ENCODE data around the gene PCDHGA1. TPM values are rescaled to one million over a fixed set of nuclear protein-coding genes. Genes with fewer than 3 reads are reported as not detected.
"Not testable (repeated sequence)": the region's sequence is repeated elsewhere in the genome, so short reads cannot be mapped to it uniquely, and the experiment has no call there.

The PCDHGA1 gene
- total and polyA plus RNA-seq, 12 donors, result 0.09 to 0.96 (median 0.30) TPM

GRCh38 chr5:141320225-141321169 is 9.8 kb upstream of the PCDHGA1 start, which contains the start of gene TAF7:
TAF7 (minus strand) TSS chr5:141320784; CDS start chr5:141320044, 740 bp downstream.
- peaks cover 11 to 55% (median 17%) of the 10 kb centered on the region in 3 donors for H3K9me3 ChIP-seq (replicated peaks in 1 of 3)
- TF ChIP-seq, protein P1, sequence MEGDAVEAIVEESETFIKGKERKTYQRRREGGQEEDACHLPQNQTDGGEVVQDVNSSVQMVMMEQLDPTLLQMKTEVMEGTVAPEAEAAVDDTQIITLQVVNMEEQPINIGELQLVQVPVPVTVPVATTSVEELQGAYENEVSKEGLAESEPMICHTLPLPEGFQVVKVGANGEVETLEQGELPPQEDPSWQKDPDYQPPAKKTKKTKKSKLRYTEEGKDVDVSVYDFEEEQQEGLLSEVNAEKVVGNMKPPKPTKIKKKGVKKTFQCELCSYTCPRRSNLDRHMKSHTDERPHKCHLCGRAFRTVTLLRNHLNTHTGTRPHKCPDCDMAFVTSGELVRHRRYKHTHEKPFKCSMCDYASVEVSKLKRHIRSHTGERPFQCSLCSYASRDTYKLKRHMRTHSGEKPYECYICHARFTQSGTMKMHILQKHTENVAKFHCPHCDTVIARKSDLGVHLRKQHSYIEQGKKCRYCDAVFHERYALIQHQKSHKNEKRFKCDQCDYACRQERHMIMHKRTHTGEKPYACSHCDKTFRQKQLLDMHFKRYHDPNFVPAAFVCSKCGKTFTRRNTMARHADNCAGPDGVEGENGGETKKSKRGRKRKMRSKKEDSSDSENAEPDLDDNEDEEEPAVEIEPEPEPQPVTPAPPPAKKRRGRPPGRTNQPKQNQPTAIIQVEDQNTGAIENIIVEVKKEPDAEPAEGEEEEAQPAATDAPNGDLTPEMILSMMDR (IDR thresholded peaks at IDR 0.05), result peak; percentile 56 to 84 (median 71)
- peak; percentile 91 to 92 for TF ChIP-seq POLR2A (IDR thresholded peaks at IDR 0.05)
- WGBS, 4 donors, result 1 to 5% (median 2%) methylated on average over 43 to 67 of the region's 67 CpGs
- no peaks in the 10 kb centered on the region for H3K36me3 ChIP-seq (replicated peaks in 1 of 2)
- intact Hi-C loops (cut with DNase I), result no loop called here
- H3K4me1 ChIP-seq (replicated peaks in 1 of 2), result peaks cover 0 to 9% of the 10 kb centered on the region in 2 donors
- peak within 1 kb of the TSS; percentile 13 to 79 (median 67) for H3K4me3 ChIP-seq
- DNase-seq, result peak; percentile 86 to 93 (median 89)
- H3K27ac ChIP-seq, result peak within 1 kb of the TSS; percentile 77 to 96 (median 89)
- no peaks in the 10 kb centered on the region for H3K27me3 ChIP-seq

GRCh38 chr5:141322261-141322660 is 8.1 kb upstream of the PCDHGA1 start:
- no peaks in the 10 kb centered on the region for H3K27me3 ChIP-seq
- H3K4me3 ChIP-seq, result no peak overlapping the region
- peaks cover 0 to 9% of the 10 kb centered on the region in 2 donors for H3K4me1 ChIP-seq (replicated peaks in 1 of 2)
- WGBS, 4 donors, result 87 to 94% (median 92%) methylated on average over 3 of the region's 3 CpGs
- H3K36me3 ChIP-seq (replicated peaks in 1 of 2), result no peaks in the 10 kb centered on the region
- intact Hi-C loops (cut with DNase I), result no loop called here
- H3K9me3 ChIP-seq (replicated peaks in 1 of 3), result peaks cover 8 to 39% (median 14%) of the 10 kb centered on the region in 3 donors
- TF ChIP-seq, protein P1 (IDR thresholded peaks at IDR 0.05), result no peak
- no peak for TF ChIP-seq POLR2A (IDR thresholded peaks at IDR 0.05)
- no peak for DNase-seq
- H3K27ac ChIP-seq, result no peak overlapping the region

GRCh38 chr5:141326088-141326854 is 4.0 kb upstream of the PCDHGA1 start:
- H3K4me3 ChIP-seq, result no peak overlapping the region
- DNase-seq, result peak in 2 of 7 donors; percentile 5 to 60
- intact Hi-C loops (cut with DNase I), result no loop called here
- H3K36me3 ChIP-seq (replicated peaks in 1 of 2), result no peaks in the 10 kb centered on the region
- TF ChIP-seq, protein P1 (IDR thresholded peaks at IDR 0.05), result no peak
- TF ChIP-seq POLR2A (IDR thresholded peaks at IDR 0.05), result no peak
- 8 to 19% (median 13%) methylated on average over 23 to 27 of the region's 27 CpGs for WGBS, 4 donors
- no peaks in the 10 kb centered on the region for H3K27me3 ChIP-seq
- no peaks in the 10 kb centered on the region for H3K4me1 ChIP-seq (replicated peaks in 1 of 2)
- peaks cover 0 to 8% (median 0%) of the 10 kb centered on the region in 3 donors for H3K9me3 ChIP-seq (replicated peaks in 1 of 3)
- H3K27ac ChIP-seq, result no peak overlapping the region

DNA sequence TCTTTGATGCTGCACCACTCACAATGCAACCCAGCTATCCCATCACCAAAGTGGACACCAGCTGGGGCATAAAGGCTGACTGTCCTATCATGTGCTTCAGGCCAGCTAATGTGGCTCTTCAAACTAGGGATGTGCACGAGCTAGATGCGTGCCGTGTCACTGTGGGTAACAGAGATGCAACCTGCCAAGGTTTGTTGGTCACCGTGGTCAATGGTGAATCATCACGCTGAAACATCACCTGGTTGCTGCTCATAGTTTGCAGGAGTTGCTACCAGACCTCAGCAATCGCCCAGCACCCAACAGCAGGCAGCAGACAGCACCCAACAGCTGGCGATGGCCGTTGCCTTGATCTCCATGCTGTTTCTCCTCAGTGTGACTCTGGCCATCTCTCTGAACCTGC is 2.1 kb upstream of the PCDHGA1 start:
- no peak for TF ChIP-seq POLR2A (IDR thresholded peaks at IDR 0.05)
- TF ChIP-seq, protein P1 (IDR thresholded peaks at IDR 0.05), result no peak
- WGBS, 4 donors, result 75 to 100% (median 79%) methylated on average over 1 to 8 of the region's 8 CpGs
- intact Hi-C loops (cut with DNase I), result no loop called here

DNA sequence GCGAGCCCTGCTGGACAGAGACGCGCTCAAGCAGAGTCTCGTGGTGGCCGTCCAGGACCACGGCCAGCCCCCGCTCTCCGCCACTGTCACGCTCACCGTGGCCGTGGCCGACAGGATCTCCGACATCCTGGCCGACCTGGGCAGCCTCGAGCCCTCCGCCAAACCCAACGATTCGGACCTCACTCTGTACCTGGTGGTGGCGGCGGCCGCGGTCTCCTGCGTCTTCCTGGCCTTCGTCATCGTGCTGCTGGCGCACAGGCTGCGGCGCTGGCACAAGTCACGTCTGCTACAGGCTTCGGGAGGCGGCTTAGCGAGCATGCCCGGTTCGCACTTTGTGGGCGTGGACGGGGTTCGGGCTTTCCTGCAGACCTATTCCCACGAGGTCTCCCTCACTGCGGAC is 2.3 kb downstream of the PCDHGA1 start:
- H3K9me3 ChIP-seq (replicated peaks in 1 of 3); H3K27me3 ChIP-seq; H3K36me3 ChIP-seq (replicated peaks in 1 of 2); intact Hi-C loops (cut with DNase I); H3K4me3 ChIP-seq; H3K27ac ChIP-seq; DNase-seq; H3K4me1 ChIP-seq (replicated peaks in 1 of 2): not testable (repeated sequence)
- WGBS, 4 donors, result 19 to 58% (median 33%) methylated on average over 4 to 39 of the region's 39 CpGs

More for the DNA sequence above, 2.1 kb upstream of the PCDHGA1 start:
- no peak for DNase-seq
- no peaks in the 10 kb centered on the region for H3K4me1 ChIP-seq (replicated peaks in 1 of 2)
- H3K4me3 ChIP-seq, result no peak overlapping the region
- no peaks in the 10 kb centered on the region for H3K36me3 ChIP-seq (replicated peaks in 1 of 2)
- peaks cover 0 to 4% (median 0%) of the 10 kb centered on the region in 3 donors for H3K9me3 ChIP-seq (replicated peaks in 1 of 3)
- H3K27me3 ChIP-seq, result peaks cover under 1% of the 10 kb centered on the region
- no peak overlapping the region for H3K27ac ChIP-seq
